ENCODE data around the gene RABL6.
"Not testable (repeated sequence)": the region's sequence is repeated elsewhere in the genome, so short reads cannot be mapped to it uniquely, and the experiment has no call there.

RABL6 gene

DNA sequence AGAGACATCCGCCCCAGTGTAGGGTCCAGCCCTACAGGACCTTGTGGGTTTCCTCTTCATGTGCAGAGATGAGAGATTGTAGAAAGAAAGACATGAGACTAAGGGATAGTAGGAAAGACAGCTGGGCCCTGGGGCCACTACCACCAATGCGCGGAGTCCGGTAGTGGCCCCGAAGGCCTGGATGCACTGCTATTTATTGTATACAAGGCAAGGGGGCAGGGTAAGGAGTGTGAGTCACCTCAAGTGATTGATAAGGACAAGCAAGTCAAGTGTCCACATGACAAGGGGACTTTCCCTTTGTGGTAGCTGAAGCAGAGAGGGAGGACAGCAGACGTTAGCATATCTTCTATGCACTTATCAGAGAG, 22.8 kb upstream of the RABL6 start:
- no peaks in the 10 kb centered on the region for H3K9me3 Mint-ChIP-seq
- ATAC-seq (replicated peaks), result no peak
- peaks cover 8 to 11% of the 10 kb centered on the region in 2 donors for H3K4me1 Mint-ChIP-seq (ENCODE audit: low read depth in 2 of 2)
- H3K27ac Mint-ChIP-seq, result no peak overlapping the region
- no peak overlapping the region for H3K4me3 Mint-ChIP-seq
- H3K27me3 Mint-ChIP-seq, result peaks cover 0 to 32% of the 10 kb centered on the region in 2 donors
- H3K36me3 Mint-ChIP-seq (ENCODE audit: insufficient read depth), result peaks cover 4% of the 10 kb centered on the region
- DNase-seq, result no peak

DNA sequence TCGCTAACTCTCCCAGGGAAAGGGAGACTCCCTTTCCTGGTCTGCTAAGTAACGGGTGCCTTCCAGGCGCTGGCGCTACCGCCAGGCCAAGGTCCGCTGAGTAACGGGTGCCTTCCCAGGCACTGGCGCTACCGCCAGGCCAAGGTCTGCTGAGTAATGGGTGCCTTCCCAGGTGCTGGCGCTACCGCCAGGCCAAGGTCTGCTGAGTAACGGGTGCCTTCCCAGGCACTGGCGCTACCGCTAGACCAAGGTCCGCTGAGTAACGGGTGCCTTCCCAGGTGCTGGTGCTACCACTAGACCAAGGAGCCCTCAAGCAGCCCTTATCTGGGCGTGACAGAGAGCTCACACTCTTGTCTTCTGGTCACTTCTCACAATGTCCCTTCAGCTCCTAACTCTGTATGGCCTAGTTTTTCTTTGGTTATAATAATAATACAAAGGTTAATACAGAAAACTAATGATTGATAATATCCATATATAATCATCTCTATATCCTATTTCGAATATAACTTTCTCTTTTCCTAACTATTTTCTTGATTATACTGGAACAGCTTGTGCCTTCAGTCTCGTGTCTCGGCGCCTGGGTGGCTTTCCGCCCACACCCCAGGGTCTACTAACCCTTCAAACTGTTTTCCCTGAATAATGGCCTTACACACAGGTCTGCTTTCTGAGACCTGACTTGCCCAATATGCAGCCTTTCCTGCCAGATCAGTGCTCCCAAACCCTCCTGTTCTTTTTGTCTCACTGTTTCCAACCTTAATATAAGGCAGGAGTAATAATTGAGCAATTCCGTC, 22.0 kb upstream of the RABL6 start:
- not testable (repeated sequence) for H3K27ac Mint-ChIP-seq; H3K4me3 Mint-ChIP-seq; H3K36me3 Mint-ChIP-seq (ENCODE audit: insufficient read depth); ATAC-seq (replicated peaks); H3K9me3 Mint-ChIP-seq; DNase-seq
- H3K27me3 Mint-ChIP-seq, result peaks cover 0 to 28% of the 10 kb centered on the region in 2 donors
- H3K4me1 Mint-ChIP-seq (ENCODE audit: low read depth in 2 of 2), result peaks cover 8 to 11% of the 10 kb centered on the region in 2 donors

DNA sequence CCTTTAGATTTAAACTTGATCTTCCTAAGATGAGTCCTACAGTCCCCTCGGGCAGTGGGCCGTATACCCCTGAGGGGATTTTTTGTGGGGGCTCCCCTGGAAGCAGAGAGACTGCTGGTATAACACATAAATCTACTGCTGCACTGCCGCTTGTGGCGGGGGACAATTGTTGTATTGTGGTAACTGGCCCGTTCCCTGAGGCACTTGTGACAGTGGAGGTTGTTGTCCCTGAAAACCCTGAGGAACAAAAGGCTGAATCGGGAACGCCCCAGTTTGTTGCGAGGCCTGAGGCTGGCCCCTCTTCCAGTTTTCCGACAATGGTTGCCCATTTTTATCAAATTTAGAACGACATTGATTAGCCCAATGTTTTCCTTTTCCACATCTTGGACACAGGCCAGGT, 21.3 kb upstream of the RABL6 start:
- Mint-ChIP-seq H3K27me3 (peaks cover 0 to 21% of the 10 kb centered on the region in 2 donors), H3K27ac (no peak overlapping the region), H3K4me3 (no peak overlapping the region)

DNA sequence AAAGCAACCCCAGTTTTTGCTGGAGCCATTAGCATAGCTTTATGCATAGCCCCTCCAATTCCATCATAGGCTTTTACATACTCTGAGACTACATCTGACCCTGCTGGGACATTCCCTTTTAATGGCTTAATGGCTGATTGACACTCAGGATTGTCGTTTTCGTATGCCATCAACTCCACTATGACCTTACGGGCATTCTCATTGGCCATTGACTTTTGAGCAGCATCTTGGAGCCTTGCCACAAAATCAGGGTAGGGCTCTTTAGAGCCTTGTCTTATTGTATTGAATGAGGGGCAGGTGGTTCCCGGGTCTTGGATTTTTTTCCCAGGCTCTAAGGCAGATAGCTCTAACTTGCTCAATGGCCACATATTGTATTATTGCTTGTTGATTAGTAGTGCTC, 20.8 kb upstream of the RABL6 start:
- Mint-ChIP-seq H3K27me3 (peaks cover 0 to 20% of the 10 kb centered on the region in 2 donors), H3K4me1 (ENCODE audit: low read depth in 2 of 2) (peaks cover 10 to 19% of the 10 kb centered on the region in 2 donors)
- ATAC-seq (replicated peaks); H3K27ac Mint-ChIP-seq; DNase-seq; H3K36me3 Mint-ChIP-seq (ENCODE audit: insufficient read depth); H3K9me3 Mint-ChIP-seq; H3K4me3 Mint-ChIP-seq: not testable (repeated sequence)

More for the DNA sequence above, 21.3 kb upstream of the RABL6 start:
- H3K36me3 Mint-ChIP-seq (ENCODE audit: insufficient read depth), result peaks cover 5% of the 10 kb centered on the region
- H3K9me3 Mint-ChIP-seq, result no peaks in the 10 kb centered on the region
- H3K4me1 Mint-ChIP-seq (ENCODE audit: low read depth in 2 of 2), result peaks cover 8 to 15% of the 10 kb centered on the region in 2 donors
- ATAC-seq (replicated peaks) (no peak), DNase-seq (no peak)

DNA sequence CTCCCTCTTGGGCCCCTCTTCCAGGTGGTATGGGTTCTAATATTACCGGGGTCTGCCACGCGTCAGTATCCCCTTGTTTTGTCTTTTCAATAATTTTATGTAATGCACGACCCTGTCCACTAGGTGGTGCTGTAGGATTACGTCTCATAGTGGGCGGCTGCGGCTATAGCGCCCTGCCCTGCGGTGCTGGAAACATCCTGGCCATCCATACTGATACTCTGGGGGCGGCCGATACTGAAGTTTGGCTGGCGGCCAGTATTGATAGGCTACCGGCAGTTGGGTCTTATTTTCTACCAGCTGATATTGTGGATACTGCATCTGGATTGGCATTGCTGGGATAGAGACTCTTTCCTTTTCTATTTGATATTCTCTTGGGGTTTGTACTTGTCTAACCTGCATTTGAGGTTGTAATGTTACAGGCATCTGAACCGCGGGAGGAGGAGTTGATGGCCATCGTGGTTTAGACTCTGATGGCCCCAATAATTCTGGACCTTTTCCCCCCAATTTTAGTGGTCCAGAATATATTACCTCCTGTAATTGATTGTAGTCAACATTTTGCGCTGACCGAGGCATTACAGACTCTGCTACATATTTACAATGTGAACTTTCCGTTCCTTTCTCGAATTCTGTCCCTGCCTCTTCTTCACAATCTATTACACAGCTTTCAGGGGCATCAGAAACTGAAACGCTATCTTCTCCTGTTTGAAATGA, 19.9 kb upstream of the RABL6 start:
- ATAC-seq (replicated peaks), result no peak
- Mint-ChIP-seq H3K4me1 (ENCODE audit: low read depth in 2 of 2) (peaks cover 14 to 23% of the 10 kb centered on the region in 2 donors), H3K9me3 (no peaks in the 10 kb centered on the region), H3K36me3 (ENCODE audit: insufficient read depth) (peaks cover 9% of the 10 kb centered on the region), H3K27ac (no peak overlapping the region), H3K4me3 (no peak overlapping the region), H3K27me3 (peaks cover 0 to 20% of the 10 kb centered on the region in 2 donors)
- peak; percentile 68 to 74 (median 70) for DNase-seq

DNA sequence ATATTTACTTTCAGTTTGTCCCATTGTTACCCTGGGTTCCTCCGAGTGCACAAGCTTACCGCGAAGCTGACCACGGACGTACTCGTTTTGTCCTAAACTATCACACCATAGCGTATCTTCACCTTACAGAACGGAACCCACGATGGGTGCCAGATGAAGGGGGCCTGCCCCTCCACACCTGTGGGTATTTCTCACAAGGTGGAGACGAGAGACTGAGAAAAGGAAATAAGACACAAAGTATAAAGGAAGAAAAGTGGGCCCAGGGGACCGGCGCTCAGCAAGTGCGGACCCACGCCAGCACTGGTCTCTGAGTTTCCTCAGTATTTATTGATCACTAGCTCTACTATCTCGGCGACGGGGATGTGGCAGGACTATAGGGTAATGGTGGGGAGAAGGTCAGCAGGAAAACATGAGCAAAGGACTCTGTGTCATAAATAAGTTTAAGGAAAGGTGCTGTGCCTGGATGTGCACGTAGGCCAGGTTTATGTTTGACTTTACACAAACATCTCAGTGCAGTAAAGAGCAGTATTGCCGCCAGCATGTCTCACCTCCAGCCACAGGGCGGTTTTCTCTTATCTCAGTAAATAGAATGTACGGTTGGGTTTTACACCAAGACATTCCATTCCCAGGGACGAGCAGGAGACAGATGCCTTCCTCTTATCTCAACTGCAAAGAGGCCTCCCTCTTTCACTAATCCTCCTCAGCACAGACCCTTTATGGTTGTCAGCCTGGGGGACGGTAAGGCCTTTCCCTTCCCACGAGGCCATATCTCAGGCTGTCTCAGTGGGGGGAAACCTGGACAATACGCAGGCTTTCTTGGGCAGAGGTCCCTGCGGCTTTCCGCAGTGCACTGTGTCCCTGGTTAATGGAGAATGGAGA, 18.9 kb upstream of the RABL6 start:
- H3K36me3 Mint-ChIP-seq (ENCODE audit: insufficient read depth), result peaks cover 14% of the 10 kb centered on the region
- H3K27me3 Mint-ChIP-seq, result peaks cover 0 to 20% of the 10 kb centered on the region in 2 donors
- H3K4me1 Mint-ChIP-seq (ENCODE audit: low read depth in 2 of 2), result peaks cover 14 to 23% of the 10 kb centered on the region in 2 donors
- peak overlapping the region in 1 of 2 donors; percentile 31 for H3K4me3 Mint-ChIP-seq
- not testable (repeated sequence) for ATAC-seq (replicated peaks); H3K27ac Mint-ChIP-seq; H3K9me3 Mint-ChIP-seq; DNase-seq

DNA sequence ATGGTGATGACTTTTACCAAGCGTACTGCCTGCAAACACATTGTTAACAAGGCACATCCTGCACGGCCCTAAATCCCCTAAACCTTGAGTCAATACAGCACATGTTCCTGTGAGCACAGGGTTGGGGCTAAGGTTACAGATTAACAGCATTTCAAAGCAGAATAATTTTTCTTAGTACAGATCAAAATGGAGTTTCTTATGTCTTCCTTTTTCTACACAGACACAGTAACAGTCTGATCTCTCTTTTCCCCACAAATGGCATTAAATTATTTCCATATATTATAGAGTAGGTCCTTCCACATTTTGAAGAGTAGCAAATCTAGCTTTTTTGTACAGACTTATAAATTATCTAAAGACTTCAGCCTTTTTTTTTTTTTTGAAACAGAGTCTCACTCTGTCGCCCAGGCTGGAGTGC, 18.2 kb upstream of the RABL6 start:
- Mint-ChIP-seq H3K4me1 (ENCODE audit: low read depth in 2 of 2) (peaks cover 14 to 23% of the 10 kb centered on the region in 2 donors), H3K27ac (no peak overlapping the region), H3K27me3 (peaks cover 0 to 19% of the 10 kb centered on the region in 2 donors), H3K36me3 (ENCODE audit: insufficient read depth) (peaks cover 14% of the 10 kb centered on the region), H3K9me3 (no peaks in the 10 kb centered on the region), H3K4me3 (no peak overlapping the region)
- no peak for DNase-seq
- ATAC-seq (replicated peaks), result no peak

DNA sequence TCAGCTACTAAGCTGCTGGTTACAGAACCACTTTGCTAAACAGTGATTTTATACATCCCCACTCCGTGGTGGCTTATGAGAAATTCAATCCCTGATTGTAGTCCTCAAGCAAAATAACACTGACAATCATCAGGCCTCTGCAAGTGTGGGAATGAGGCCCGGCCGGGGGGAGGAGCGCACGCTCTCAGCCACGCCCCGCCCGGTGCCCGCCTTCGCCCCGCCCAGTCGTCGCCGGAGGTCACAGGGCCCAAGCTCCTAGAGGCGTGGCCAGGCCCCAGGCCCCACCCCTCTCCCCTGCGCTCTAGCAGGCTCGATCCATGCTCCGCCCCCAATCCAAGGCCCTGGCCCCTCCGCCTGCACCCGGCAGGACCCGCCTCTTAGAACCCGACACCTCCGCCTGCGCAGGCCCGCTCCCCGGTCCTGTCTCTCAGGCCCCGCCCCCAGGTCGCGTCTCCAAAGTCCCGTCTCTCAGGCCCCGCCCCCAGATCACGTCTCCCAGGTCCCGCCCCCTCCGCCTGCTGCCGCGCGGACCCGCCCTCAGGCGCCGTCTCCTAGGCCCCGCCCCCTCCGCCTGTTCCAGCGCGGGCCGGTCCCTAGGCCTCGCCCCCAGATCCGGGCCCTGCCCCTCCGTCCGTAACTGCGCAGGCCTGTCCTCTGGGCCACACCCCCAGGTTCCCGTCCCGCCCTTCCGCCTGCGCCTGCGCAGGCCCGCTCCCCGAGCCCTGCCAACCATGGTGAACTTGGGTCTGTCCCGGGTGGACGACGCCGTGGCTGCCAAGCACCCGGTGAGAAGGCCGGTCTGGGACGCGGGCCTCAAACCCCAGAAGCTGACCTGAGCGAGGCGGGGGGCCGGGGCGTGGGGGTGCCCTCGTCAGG, 16.9 kb upstream of the RABL6 start, which contains the start of gene TMEM141:
Gene TMEM141 (plus strand): TSS at position 705 of the 876 bp plus-strand sequence. CDS start 27 bp downstream, at position 732.
- peak; percentile 84 for ATAC-seq (replicated peaks)
- Mint-ChIP-seq H3K27ac (peak within 1 kb of the TSS; percentile 81 to 88), H3K4me1 (ENCODE audit: low read depth in 2 of 2) (peaks cover 14 to 20% of the 10 kb centered on the region in 2 donors), H3K4me3 (peak within 1 kb of the TSS; percentile 81 to 83), H3K9me3 (no peaks in the 10 kb centered on the region), H3K27me3 (peaks cover 0 to 11% of the 10 kb centered on the region in 2 donors), H3K36me3 (ENCODE audit: insufficient read depth) (peaks cover 14% of the 10 kb centered on the region)
- DNase-seq, result peak; percentile 99 to 100 (median 99)

DNA sequence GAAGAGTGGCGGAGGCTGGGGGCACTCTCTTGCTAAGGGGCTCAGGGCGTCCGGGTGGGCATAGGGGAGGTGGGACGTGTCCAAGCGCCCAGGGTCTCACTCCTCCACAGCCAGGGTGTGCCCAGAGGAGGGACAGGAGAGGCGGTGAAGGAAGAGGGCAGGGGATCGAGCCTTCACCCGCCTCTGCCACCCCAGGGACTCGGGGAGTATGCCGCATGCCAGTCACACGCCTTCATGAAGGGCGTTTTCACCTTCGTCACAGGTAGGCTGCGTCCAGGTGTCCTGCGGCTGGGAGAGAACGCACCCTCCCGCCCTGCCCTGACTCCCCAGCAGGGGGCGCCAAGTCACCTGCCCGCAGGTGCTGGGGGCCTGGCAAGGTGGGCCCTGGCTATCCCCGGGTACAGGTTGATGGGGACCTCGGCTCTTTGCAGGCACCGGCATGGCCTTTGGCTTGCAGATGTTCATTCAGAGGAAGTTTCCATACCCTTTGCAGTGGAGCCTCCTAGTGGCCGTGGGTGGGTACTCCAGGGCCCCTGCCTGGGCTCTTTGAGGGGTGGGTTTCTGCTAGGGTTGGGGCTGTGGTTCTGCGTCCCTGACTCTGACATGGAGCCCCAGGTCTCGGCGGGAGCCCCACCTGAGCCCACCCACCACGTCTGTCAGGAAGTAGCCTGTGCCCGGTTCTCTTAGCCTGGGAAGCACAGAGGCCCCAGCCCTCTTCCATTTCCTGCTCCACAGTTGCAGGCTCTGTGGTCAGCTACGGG, 16.1 kb upstream of the RABL6 start:
- H3K9me3 Mint-ChIP-seq, result no peaks in the 10 kb centered on the region
- H3K36me3 Mint-ChIP-seq (ENCODE audit: insufficient read depth), result peaks cover 14% of the 10 kb centered on the region
- peak overlapping the region; percentile 81 to 83 for H3K4me3 Mint-ChIP-seq
- peaks cover 0 to 6% of the 10 kb centered on the region in 2 donors for H3K27me3 Mint-ChIP-seq
- DNase-seq (peak; percentile 65 to 71 (median 66)), ATAC-seq (replicated peaks) (peak; percentile 29)
- H3K4me1 Mint-ChIP-seq (ENCODE audit: low read depth in 2 of 2), result peaks cover 17 to 20% of the 10 kb centered on the region in 2 donors
- peak overlapping the region; percentile 81 to 88 for H3K27ac Mint-ChIP-seq

DNA sequence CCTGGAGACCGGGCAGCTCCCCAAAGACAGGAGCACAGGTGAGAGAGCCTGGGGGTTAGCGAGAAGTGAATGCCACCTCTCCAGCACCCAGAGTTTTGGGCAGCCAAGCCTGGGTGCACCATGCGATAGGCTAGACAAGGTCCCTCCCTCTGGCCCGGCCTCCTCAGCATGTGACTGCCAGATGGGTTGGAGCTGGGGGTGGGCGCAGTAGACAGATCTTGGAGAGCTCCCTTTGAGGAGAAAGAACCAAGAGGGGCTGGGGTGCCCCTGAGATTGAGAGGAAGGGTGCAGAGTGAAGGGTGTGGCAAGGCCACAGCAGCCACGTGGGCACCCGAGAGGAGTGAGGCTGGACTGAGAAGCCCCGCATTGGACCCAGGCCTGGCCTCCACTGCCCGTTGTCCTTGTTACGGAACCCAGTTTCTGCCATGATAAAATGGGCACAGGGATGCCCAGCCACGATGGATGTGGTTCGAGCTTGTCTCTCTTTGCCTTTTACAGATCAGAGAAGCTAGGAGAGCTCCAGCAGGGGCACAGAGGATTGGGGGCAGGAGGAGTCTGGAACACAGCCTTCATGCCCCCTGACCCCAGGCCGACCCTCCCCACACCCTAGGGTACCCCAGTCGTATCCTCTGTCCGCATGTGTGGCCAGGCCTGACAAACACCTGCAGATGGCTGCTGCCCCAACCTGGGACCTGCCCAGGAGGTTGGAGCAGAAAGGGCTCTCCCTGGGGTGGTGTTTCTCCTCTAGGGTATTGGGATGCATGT, 15.2 kb upstream of the RABL6 start:
- ATAC-seq (replicated peaks), result no peak
- Mint-ChIP-seq H3K4me1 (ENCODE audit: low read depth in 2 of 2) (peaks cover 16 to 19% of the 10 kb centered on the region in 2 donors), H3K27ac (peak overlapping the region in 1 of 2 donors; percentile 88), H3K27me3 (peaks cover 0 to 3% of the 10 kb centered on the region in 2 donors), H3K36me3 (ENCODE audit: insufficient read depth) (peaks cover 14% of the 10 kb centered on the region), H3K9me3 (no peaks in the 10 kb centered on the region), H3K4me3 (peak overlapping the region in 1 of 2 donors; percentile 83)
- no peak for DNase-seq

All from effector memory CD8-positive, alpha-beta T cell (primary cell).